Activated CD4-positive, CD25-positive, alpha-beta regulatory T cell treated with anti-CD3 and anti-CD28 coated beads, Interleukin-2, amount 50 U/mL, for 24 hours (primary cell): ENCODE results near the gene BMAL1.

Experiments
- ATAC-seq, 2 donors: fragments of 150-1000 bp; cut with Tn5 transposase; one replicate each; pipeline ENCODE4 v1.10.0; 2021; ENCODE audit warnings: mild to moderate bottlenecking in 1 of 2, moderate library complexity in 1 of 2

Gene BMAL1

GRCh38 chr11:13292970-13293369, 15.4 kb downstream of the BMAL1 start:
- no peak for ATAC-seq

- no peak for ATAC-seq
These were observed 16.6 kb downstream of the BMAL1 start for GRCh38 chr11:13294178-13294577.

DNA sequence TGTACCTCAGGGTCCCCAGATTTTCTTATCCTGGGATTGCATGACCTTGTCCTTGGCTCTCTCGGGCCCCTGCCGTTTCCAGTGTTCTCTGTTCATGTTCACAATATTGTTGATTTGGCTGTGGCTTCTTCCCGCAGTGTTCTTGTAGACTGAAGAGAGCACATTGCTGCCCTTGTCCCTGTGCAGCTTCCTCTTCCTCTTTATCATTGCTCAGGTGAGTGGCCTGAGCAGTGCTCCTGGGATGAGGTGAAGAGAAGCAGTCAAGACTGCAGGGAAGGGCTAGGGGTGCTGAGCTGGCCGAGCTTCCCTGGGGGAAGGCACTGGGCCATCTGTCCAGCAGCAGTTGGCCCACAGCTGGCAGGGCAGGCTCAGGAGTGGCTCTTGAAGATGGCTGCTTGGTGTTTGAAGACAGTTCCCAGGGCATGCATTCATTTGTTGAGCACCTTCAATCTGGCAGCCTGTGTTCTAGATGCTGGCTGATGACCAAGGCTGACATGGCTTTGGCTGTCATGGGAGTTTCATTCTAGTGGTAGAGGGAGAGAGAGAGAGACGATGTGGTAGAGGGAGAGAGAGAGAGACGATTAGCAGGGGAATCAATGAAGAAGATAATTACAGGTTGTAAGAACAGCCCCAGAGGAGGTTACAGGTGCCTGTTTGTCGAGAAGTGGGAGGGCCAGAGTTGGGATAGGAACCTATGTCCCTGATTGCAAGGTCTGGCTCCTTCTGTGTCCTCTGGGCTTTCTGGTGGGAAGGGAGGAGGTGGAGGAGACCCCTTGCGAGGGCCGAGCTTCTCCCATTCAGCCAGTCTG, 17.4 kb downstream of the BMAL1 start:
- ATAC-seq, result no peak

GRCh38 chr11:13297308-13297916, 19.8 kb downstream of the BMAL1 start:
- no peak for ATAC-seq

- peak; percentile 55 to 69 for ATAC-seq
These were observed 20.3 kb downstream of the BMAL1 start for GRCh38 chr11:13297917-13298356.

- ATAC-seq, result no peak
These were observed 21.2 kb downstream of the BMAL1 start for GRCh38 chr11:13298765-13299164.

- ATAC-seq, result no peak
These were observed 23.9 kb downstream of the BMAL1 start for GRCh38 chr11:13301522-13301921.

DNA sequence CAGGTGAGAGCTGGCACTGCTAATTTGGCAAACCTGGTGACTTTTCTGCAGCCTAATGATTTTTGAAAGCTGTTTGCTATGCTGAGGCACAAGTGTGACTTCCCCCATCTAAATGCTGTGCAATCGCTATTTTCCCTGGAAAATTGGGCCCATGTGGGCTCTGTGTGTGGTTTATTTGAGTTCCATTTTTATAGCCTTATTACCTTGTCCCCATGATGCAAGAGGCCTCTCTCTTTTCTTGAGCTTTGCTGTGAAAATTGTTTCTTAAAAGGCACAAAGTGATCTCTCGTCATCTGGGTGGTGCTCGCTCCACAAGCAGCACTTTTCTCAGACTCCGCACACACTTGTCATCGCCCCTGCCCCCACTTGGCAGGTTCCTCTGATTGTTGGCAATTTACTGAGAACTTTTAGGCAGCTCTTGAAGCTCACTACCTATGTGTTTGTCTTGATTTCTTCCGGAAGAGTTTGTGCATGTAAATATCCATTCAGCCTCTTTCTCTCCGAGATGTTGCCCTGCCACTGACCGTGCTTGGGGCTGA, 24.9 kb downstream of the BMAL1 start:
- no peak for ATAC-seq

GRCh38 chr11:13303668-13304649, 26.4 kb downstream of the BMAL1 start:
- ATAC-seq, result no peak

- ATAC-seq, result no peak
These were observed 27.2 kb downstream of the BMAL1 start for GRCh38 chr11:13304655-13305335.

- ATAC-seq, result peak; percentile 55 to 58
These were observed 31.1 kb downstream of the BMAL1 start for GRCh38 chr11:13308704-13309103.

DNA sequence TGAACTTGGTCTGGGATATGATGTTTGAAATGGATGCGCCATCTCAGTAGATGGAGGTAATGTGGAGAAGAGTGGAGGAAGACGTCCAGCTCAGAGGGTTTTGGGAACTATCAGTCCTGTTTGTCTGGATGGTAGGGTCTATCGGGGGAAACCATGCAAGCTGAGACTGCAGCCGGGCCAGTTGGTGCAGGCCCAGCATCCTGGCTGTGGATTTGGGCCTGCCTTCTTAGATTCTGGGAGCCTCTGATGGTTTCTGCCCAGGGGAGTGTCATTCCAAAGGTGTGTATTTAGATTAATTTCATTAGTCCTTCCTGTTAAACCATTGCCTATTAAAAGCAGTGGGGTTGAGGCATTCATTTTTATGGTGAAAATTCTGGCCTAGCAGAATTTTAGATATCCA, 31.6 kb downstream of the BMAL1 start:
- no peak for ATAC-seq

DNA sequence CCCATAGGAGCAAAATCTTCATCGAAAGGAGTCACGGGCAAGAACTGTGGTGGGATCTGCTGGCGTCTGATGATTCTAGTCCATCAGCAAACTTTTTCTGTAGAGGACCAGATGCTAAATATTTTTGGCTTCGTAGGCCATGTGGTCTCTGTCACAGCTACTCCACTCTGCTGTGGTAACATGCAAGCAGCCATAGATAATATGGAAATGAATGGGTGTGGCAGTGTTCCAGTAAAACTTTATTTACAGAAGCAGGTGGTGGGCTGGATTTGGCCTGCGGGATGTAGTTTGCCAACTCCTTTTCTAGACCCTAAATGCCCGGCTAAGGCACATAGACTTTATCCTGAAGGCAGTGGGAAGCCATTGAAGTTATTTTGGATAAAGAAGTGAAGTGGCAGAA, 32.9 kb downstream of the BMAL1 start:
- no peak for ATAC-seq

GRCh38 chr11:13311570-13311969, 34.0 kb downstream of the BMAL1 start:
- no peak for ATAC-seq

GRCh38 chr11:13313005-13313819, 35.6 kb downstream of the BMAL1 start:
- no peak for ATAC-seq

DNA sequence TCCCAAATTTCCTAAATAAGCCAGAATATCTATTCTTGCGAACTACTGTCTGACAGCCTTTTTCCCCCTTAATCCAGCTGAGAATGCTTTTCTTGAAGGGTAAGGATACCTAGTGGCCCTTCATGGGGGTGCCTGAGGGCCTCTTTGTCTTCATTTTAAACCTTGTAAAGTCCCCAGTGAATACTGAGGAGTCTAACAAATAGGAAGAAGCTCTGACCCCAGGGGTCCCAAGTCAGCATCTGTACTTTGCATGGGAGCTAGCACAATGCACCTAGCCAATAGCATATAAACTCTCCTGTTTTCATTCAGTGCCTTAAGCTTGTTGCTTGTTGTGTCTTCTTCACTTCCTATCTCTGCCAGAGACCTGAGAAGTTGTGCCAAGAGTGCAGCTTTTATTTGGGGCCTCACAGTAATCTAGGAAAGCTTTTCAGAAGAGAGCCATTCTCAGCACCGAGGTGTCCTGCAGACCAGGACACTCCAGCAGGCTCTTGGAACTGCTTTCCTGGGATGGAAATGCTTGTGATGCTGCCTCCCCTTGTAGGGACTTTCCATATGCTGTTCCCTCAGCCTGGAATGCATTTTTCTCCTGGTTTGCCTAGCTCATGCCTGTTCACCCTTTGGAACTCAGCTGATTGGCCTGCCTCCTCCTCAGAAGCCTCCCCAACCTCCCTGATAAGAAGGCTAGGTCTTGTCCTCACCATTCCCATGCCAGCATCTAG, 37.2 kb downstream of the BMAL1 start:
- ATAC-seq, result no peak

- peak in 1 of 2 donors; percentile 20 for ATAC-seq
These were observed 38.2 kb downstream of the BMAL1 start for GRCh38 chr11:13315517-13316432.

- peak; percentile 25 to 47 for ATAC-seq
These were observed 39.0 kb downstream of the BMAL1 start for GRCh38 chr11:13316528-13316961.
